GM23338 (cell line): ENCODE measurements around the gene ISL1. TPM values are rescaled to one million over a fixed set of nuclear protein-coding genes. Genes with fewer than 3 reads are reported as not detected.

Experiments
- ATAC-seq: fragments of 200-7000 bp; cut with Tn5 transposase; 3 replicates; pipeline ENCODE4 v1.9.1; 2020
- DNase-seq: peaks from one replicate; pipeline ENCODE4 v3.0.0-alpha.2; 2015; ENCODE audit warnings: low spot score
- H2AFZ ChIP-seq: fragments of 200-600 bp; sonication (generic); 2 replicates; pipeline ENCODE4 v1.8.0; 2016; ENCODE audit warnings: antibody characterized with exemption, mild to moderate bottlenecking, moderate library complexity
- H3F3A ChIP-seq: fragments of 200-600 bp; sonication (generic); replicated peaks from 2 replicates; pipeline ENCODE4 v1.8.0; 2017; ENCODE audit warnings: antibody characterized with exemption, mixed run types, low read depth
- H3K27ac ChIP-seq: fragments of 200-600 bp; sonication (generic); 2 replicates; pipeline ENCODE4 v1.6.1; 2016; ENCODE audit warnings: low read depth
- H3K27me3 ChIP-seq: fragments of 200-600 bp; sonication (generic); 2 replicates; pipeline ENCODE4 v1.8.0; 2016; ENCODE audit warnings: mild to moderate bottlenecking, mixed run types, moderate library complexity; ENCODE audit not compliant: insufficient read depth
- H3K36me3 ChIP-seq: fragments of 200-600 bp; sonication (generic); 2 replicates; pipeline ENCODE4 v1.8.0; 2016; ENCODE audit warnings: mild to moderate bottlenecking; ENCODE audit not compliant: insufficient read depth
- H3K4me1 ChIP-seq: fragments of 200-600 bp; sonication (generic); 2 replicates; pipeline ENCODE4 v1.8.0; 2016; ENCODE audit warnings: mild to moderate bottlenecking, moderate library complexity; ENCODE audit not compliant: insufficient read depth
- H3K4me2 ChIP-seq: fragments of 200-600 bp; sonication (generic); 2 replicates; pipeline ENCODE4 v1.7.1; 2017; ENCODE audit warnings: mixed run types
- H3K4me3 ChIP-seq: fragments of 200-600 bp; sonication (generic); 2 replicates; pipeline ENCODE4 v1.6.1; 2016; ENCODE audit warnings: mixed run types
- H3K79me2 ChIP-seq: fragments of 200-600 bp; sonication (generic); replicated peaks from 2 replicates; pipeline ENCODE4 v1.8.0; 2017; ENCODE audit warnings: mild to moderate bottlenecking; ENCODE audit not compliant: insufficient read depth
- H3K9me2 ChIP-seq: fragments of 200-600 bp; sonication (generic); 2 replicates; pipeline ENCODE4 v1.8.0; 2017; ENCODE audit not compliant: insufficient read depth
- H4K20me1 ChIP-seq: fragments of 200-600 bp; sonication (generic); replicated peaks from 2 replicates; pipeline ENCODE4 v1.8.0; 2017; ENCODE audit warnings: mild to moderate bottlenecking; ENCODE audit not compliant: insufficient read depth
- H3K27ac Mint-ChIP-seq: 2 replicates; pipeline ENCODE4 v1.8.0; 2020; ENCODE audit warnings: inconsistent platforms, mild to moderate bottlenecking, moderate library complexity, mixed read lengths
- H3K27me3 Mint-ChIP-seq: 3 replicates; pipeline ENCODE4 v1.8.0; 2022; ENCODE audit warnings: low read depth, mild to moderate bottlenecking, moderate library complexity, mixed read lengths, inconsistent platforms; ENCODE audit not compliant: insufficient read depth, poor library complexity
- H3K36me3 Mint-ChIP-seq: 3 replicates; pipeline ENCODE4 v1.8.0; 2021; ENCODE audit warnings: low read depth, mild to moderate bottlenecking, inconsistent platforms, moderate library complexity, mixed read lengths
- H3K4me1 Mint-ChIP-seq: 3 replicates; pipeline ENCODE4 v1.8.0; 2020; ENCODE audit warnings: mild to moderate bottlenecking, inconsistent platforms, mixed read lengths
- H3K4me3 Mint-ChIP-seq: 3 replicates; pipeline ENCODE4 v1.8.0; 2021; ENCODE audit warnings: moderate library complexity, mild to moderate bottlenecking, inconsistent platforms, mixed read lengths
- H3K9me3 Mint-ChIP-seq: 3 replicates; pipeline ENCODE4 v1.8.0; 2020; ENCODE audit warnings: moderate library complexity, mild to moderate bottlenecking, inconsistent platforms, mixed read lengths
- EZH2 ChIP-seq: fragments of 200-600 bp; sonication (generic); IDR thresholded peaks from one replicate; pipeline ENCODE4 v1.8.0; 2017; ENCODE audit warnings: antibody characterized with exemption, mild to moderate bottlenecking, low read depth; ENCODE audit not compliant: unreplicated experiment
- EZH2phosphoT487 ChIP-seq: fragments of 200-600 bp; sonication (generic); IDR thresholded peaks from one replicate; pipeline ENCODE4 v1.8.1; 2018; ENCODE audit warnings: antibody characterized with exemption; ENCODE audit not compliant: unreplicated experiment
- JUNB ChIP-seq: IDR thresholded peaks from one replicate; pipeline ENCODE4 v1.6.1; 2016; ENCODE audit warnings: antibody characterized with exemption; ENCODE audit not compliant: unreplicated experiment
- NANOG ChIP-seq: IDR thresholded peaks from 2 replicates; pipeline ENCODE4 v1.6.1; 2016; ENCODE audit warnings: antibody characterized with exemption, borderline replicate concordance
- POLR2AphosphoS5 ChIP-seq: IDR thresholded peaks from 2 replicates; pipeline ENCODE4 v1.6.1; 2016; ENCODE audit warnings: antibody characterized with exemption, low read depth
- ZNF114 ChIP-seq: fragments of 250-450 bp; sonication (Bioruptor Pico); IDR thresholded peaks from 2 replicates; pipeline ENCODE4 v1.5.0; 2020; ENCODE audit warnings: mild to moderate bottlenecking, moderate library complexity
- ZNF331 ChIP-seq: fragments of 250-450 bp; sonication (Bioruptor Pico); IDR thresholded peaks from 2 replicates; pipeline ENCODE4 v1.5.0; 2020; ENCODE audit warnings: low read depth, mild to moderate bottlenecking, moderate library complexity
- polyA plus RNA-seq: library from polyadenylated mRNA; unstranded; fragments of >200 nt; fragmentation: Nextera tagmentation; extraction: Ambion mirVana; gene quantifications from 2 replicates; pipeline ENCODE4 v1.2.1, GENCODE V29; 2016
- total RNA-seq: library from RNA; depleted of rRNA; stranded (reverse); fragments of >200 nt; shearing (Covaris generic); gene quantifications from 2 replicates; pipeline ENCODE4 v1.2.3, GENCODE V29; 2014
- TF ChIP-seq, protein P1 (sequence below): IDR thresholded peaks from 2 replicates; pipeline ENCODE4 v1.6.1; 2016; ENCODE audit warnings: antibody characterized with exemption
- TF ChIP-seq, protein P2 (sequence below), 2 experiments: fragments of 200-600 bp in 1 of 2; sonication (generic) in 1 of 2; conservative IDR thresholded peaks; 2 replicates each; pipeline versions ENCODE4 v1.5.1 to v1.6.1; 2016 to 2017; ENCODE audit warnings: antibody characterized with exemption in 2 of 2, low read depth in 2 of 2, mild to moderate bottlenecking in 2 of 2, moderate library complexity in 1 of 2

The ISL1 gene
- total and polyA plus RNA-seq, 2 experiments from 2014 or later: 0.38 to 0.55 TPM

DNA sequence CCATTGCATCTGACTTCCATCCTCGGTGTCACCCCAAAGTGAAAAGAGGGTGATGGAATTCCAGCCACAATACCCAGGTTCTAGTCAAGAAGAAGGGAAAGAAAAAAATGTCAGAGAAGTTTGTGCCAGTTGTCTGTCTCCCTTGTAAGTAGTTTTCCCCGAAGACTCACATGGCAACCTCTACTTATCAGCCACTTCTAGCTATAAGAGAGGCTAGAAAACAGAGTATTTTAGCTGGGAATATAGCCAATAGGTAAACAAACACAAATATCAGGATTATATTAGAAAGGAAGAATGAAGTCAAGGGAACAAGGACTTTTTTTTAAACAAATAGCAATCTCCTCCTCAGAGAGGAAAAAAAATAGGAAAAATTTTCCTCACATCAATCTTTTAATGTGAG is 12.2 kb upstream of the ISL1 start (continued):
- no peak for TF ChIP-seq EZH2
- TF ChIP-seq, protein P1, sequence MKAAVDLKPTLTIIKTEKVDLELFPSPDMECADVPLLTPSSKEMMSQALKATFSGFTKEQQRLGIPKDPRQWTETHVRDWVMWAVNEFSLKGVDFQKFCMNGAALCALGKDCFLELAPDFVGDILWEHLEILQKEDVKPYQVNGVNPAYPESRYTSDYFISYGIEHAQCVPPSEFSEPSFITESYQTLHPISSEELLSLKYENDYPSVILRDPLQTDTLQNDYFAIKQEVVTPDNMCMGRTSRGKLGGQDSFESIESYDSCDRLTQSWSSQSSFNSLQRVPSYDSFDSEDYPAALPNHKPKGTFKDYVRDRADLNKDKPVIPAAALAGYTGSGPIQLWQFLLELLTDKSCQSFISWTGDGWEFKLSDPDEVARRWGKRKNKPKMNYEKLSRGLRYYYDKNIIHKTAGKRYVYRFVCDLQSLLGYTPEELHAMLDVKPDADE: no peak
- TF ChIP-seq POLR2AphosphoS5: no peak
- no peak for TF ChIP-seq NANOG
- no peak for TF ChIP-seq ZNF114
- TF ChIP-seq JUNB: no peak
- no peak for TF ChIP-seq ZNF331 (CRISPR knock-in tag)

DNA sequence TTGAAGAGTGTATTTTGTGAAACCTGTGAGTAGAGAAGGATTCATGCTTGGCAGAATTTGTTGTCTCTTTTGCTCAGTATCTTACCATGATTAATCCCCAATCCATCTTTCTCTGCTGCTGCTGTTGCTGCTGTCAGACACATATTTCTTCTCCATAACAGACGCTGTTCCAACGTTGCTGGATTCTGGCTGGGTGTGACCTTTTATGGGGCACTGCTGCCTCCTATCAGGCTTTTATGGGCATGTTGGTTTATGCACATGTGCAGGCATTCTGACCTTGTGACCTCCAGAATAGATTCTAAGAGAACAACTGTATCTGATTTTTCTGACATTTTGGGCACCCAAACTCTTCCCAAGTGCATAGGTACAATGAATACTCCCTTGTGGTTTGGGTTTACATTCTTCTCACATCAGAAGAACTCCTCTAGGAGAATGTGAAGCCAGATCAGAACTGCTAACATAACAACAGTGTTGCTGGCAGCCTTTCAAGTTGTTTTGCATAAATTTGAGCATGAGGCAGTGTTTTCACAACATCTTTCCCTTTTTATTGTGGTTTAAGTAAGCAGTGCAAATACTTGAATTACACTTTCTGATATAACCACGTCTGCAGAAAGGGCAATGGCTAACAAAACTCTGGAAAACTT is 9.2 kb upstream of the ISL1 start:
- peaks cover 2% of the 10 kb centered on the region; the same call in 1 of the 2 replicates for H4K20me1 ChIP-seq
- Mint-ChIP-seq H3K27me3 (peaks cover 44% of the 10 kb centered on the region), H3K9me3 (no peaks in the 10 kb centered on the region), H3K4me1 (peaks cover 33% of the 10 kb centered on the region), H3K27ac (no peak overlapping the region), H3K36me3 (no peaks in the 10 kb centered on the region), H3K4me3 (no peak overlapping the region)
- no peaks in the 10 kb centered on the region for H3K9me2 ChIP-seq
- H3K36me3 ChIP-seq: no peaks in the 10 kb centered on the region
- peaks cover 63% of the 10 kb centered on the region for H3K27me3 ChIP-seq
- no peak overlapping the region for H3K27ac ChIP-seq
- no peak overlapping the region for H3K4me2 ChIP-seq
- H2AFZ ChIP-seq: no peak overlapping the region
- H3F3A ChIP-seq: peaks cover 5% of the 10 kb centered on the region; the same call in 1 of the 2 replicates
- H3K79me2 ChIP-seq: no peaks in the 10 kb centered on the region
- no peak overlapping the region for H3K4me3 ChIP-seq
- DNase-seq: no peak
- TF ChIP-seq, protein P1: no peak
- TF ChIP-seq, protein P2, sequence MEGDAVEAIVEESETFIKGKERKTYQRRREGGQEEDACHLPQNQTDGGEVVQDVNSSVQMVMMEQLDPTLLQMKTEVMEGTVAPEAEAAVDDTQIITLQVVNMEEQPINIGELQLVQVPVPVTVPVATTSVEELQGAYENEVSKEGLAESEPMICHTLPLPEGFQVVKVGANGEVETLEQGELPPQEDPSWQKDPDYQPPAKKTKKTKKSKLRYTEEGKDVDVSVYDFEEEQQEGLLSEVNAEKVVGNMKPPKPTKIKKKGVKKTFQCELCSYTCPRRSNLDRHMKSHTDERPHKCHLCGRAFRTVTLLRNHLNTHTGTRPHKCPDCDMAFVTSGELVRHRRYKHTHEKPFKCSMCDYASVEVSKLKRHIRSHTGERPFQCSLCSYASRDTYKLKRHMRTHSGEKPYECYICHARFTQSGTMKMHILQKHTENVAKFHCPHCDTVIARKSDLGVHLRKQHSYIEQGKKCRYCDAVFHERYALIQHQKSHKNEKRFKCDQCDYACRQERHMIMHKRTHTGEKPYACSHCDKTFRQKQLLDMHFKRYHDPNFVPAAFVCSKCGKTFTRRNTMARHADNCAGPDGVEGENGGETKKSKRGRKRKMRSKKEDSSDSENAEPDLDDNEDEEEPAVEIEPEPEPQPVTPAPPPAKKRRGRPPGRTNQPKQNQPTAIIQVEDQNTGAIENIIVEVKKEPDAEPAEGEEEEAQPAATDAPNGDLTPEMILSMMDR (conservative IDR thresholded peaks at IDR 0.05; ENCODE audit: low read depth in 2 of 2): peak in 1 of 2 experiments; percentile 33; a peak in 2 of 4 replicates
- H3K4me1 ChIP-seq: peaks cover 30% of the 10 kb centered on the region
- ATAC-seq: no peak

DNA sequence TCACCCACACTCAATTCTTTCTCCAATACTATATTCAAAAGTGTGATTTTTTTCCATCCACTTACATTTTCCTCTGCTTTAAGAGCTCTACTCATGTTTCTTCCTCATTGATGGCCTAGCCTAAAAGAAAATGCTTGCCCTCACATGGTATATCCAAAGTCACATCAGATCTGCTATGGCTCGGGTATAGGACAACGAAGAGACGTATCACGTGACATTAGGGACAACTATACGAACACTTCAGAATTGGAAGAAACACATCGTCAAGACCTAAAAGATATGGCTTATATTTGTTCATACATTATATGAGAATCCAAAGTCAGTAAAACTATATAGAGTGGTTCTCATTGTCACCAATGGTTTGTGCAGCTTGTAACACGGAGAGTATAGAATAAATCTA is 8.2 kb upstream of the ISL1 start:
- Histone ChIP-seq H3K36me3 (no peaks in the 10 kb centered on the region), H3K4me1 (peaks cover 36% of the 10 kb centered on the region), H3K4me2 (no peak overlapping the region), H2AFZ (no peak overlapping the region), H4K20me1 (peaks cover 2% of the 10 kb centered on the region; the same call in 1 of the 2 replicates), H3K79me2 (no peaks in the 10 kb centered on the region), H3K27ac (no peak overlapping the region), H3K27me3 (peaks cover 70% of the 10 kb centered on the region), H3F3A (peaks cover 5% of the 10 kb centered on the region; the same call in 1 of the 2 replicates), H3K9me2 (no peaks in the 10 kb centered on the region), H3K4me3 (no peak overlapping the region)
- peaks cover 54% of the 10 kb centered on the region for H3K27me3 Mint-ChIP-seq
- no peak overlapping the region for H3K4me3 Mint-ChIP-seq
- H3K36me3 Mint-ChIP-seq: no peaks in the 10 kb centered on the region
- no peak for TF ChIP-seq EZH2phosphoT487
- no peak overlapping the region for H3K27ac Mint-ChIP-seq
- ATAC-seq: no peak
- peaks cover 43% of the 10 kb centered on the region for H3K4me1 Mint-ChIP-seq
- DNase-seq: no peak
- no peaks in the 10 kb centered on the region for H3K9me3 Mint-ChIP-seq
